Measurements from ENCODE around the gene HOXA9.

The HOXA9 gene

GRCh38 chr7:27112955-27113949 lies 52.1 kb downstream of the HOXA9 start:
- no peak for DNase-seq (ENCODE audit: low spot score)

Measured in activated CD4-positive, alpha-beta T cell treated with anti-CD3 and anti-CD28 coated beads, Interleukin-2, Interleukin-4, amounts not matched to agents 100 ng/mL and 50 ng/mL, durations not matched to agents 16 hours and 8 hours (primary cell).